OCI-LY1 (cell line): ENCODE results near the gene GMDS.

Source experiments
- CTCF ChIP-seq: fragments of 200-600 bp; sonication (generic), shearing (Covaris generic); IDR thresholded peaks from 2 replicates; pipeline ENCODE4 v1.5.1; 2017; ENCODE audit warnings: mild to moderate bottlenecking, antibody characterized with exemption, low read length, moderate library complexity, mixed read lengths
- EZH2 ChIP-seq: fragments of 200-600 bp; sonication (generic), shearing (Covaris generic); IDR thresholded peaks from 2 replicates; pipeline ENCODE4 v1.8.0; 2017; ENCODE audit warnings: borderline replicate concordance, mixed run types, mild to moderate bottlenecking, antibody characterized with exemption, low read length, moderate library complexity, mixed read lengths

- TF ChIP-seq CTCF (no peak), EZH2 (no peak)
These were observed 533.0 kb downstream of the GMDS start for GRCh38 chr6:1712451-1712850.
